Brain microvascular endothelial cell (primary cell): ENCODE measurements around the gene HRH1.
A peak's percentile ranks its signal among the peaks of the same experiment; 100 is the strongest.

Experiments used
- DNase-seq: peaks from one replicate; pipeline ENCODE4 v3.0.0-alpha.2; 2020
- H3K27ac ChIP-seq: fragments of 250-450 bp; sonication (Bioruptor Pico); 2 replicates; pipeline ENCODE4 v1.5.1; 2020; ENCODE audit warnings: mild to moderate bottlenecking, moderate library complexity
- H3K27me3 ChIP-seq: fragments of 250-450 bp; sonication (Bioruptor Pico); replicated peaks from 2 replicates; pipeline ENCODE4 v1.5.1; 2020; ENCODE audit warnings: mild to moderate bottlenecking
- H3K36me3 ChIP-seq: fragments of 250-450 bp; sonication (Bioruptor Pico); replicated peaks from 2 replicates; pipeline ENCODE4 v1.5.1; 2020; ENCODE audit warnings: mild to moderate bottlenecking
- H3K4me3 ChIP-seq: 2 replicates; pipeline ENCODE4 v1.5.1; 2011; ENCODE audit warnings: low read depth, mild to moderate bottlenecking, control low read depth, low read length, moderate library complexity
- CTCF ChIP-seq: IDR thresholded peaks from 2 replicates; pipeline ENCODE4 v1.5.1; 2011; ENCODE audit warnings: low read depth, mild to moderate bottlenecking, moderate library complexity, low read length, control low read depth, inconsistent platforms; ENCODE audit errors: missing control alignments
- in situ Hi-C: cut with HindIII; loops from 2 replicates; pipeline ENCODE4 v1.10.0; 2017; ENCODE audit warnings: low sequenced_read_pairs, low pct_ligation_motif_present

HRH1 gene

GRCh38 chr3:11156026-11156410 is 1.7 kb downstream of the HRH1 start:
- no peak for DNase-seq
- no peaks in the 10 kb centered on the region for H3K36me3 ChIP-seq
- H3K27ac ChIP-seq, result no peak overlapping the region
- H3K27me3 ChIP-seq, result no peaks in the 10 kb centered on the region
- no peak for TF ChIP-seq CTCF
- in situ Hi-C loops, result no loop called here
- H3K4me3 ChIP-seq, result no peak overlapping the region

GRCh38 chr3:11157421-11157820 is 3.1 kb downstream of the HRH1 start:
- H3K27ac ChIP-seq, result no peak overlapping the region
- in situ Hi-C loops, result no loop called here
- no peak for TF ChIP-seq CTCF
- H3K4me3 ChIP-seq, result no peak overlapping the region
- no peaks in the 10 kb centered on the region for H3K27me3 ChIP-seq
- DNase-seq, result no peak
- H3K36me3 ChIP-seq, result no peaks in the 10 kb centered on the region

- in situ Hi-C loops, result no loop called here
- Histone ChIP-seq H3K4me3 (no peak overlapping the region), H3K36me3 (no peaks in the 10 kb centered on the region), H3K27me3 (no peaks in the 10 kb centered on the region), H3K27ac (peak overlapping the region; percentile 37)
- peak; percentile 40 for DNase-seq
- peak; percentile 36 for TF ChIP-seq CTCF
Measured at GRCh38 chr3:11159421-11159904, 5.2 kb downstream of the HRH1 start.

GRCh38 chr3:11161666-11162065 is 7.4 kb downstream of the HRH1 start:
- in situ Hi-C loops, result no loop called here

GRCh38 chr3:11162401-11163345 is 8.4 kb downstream of the HRH1 start:
- TF ChIP-seq CTCF, result no peak
- no peaks in the 10 kb centered on the region for H3K36me3 ChIP-seq
- no peak overlapping the region for H3K27ac ChIP-seq
- DNase-seq, result no peak
- no peak overlapping the region for H3K4me3 ChIP-seq
- H3K27me3 ChIP-seq, result no peaks in the 10 kb centered on the region
- in situ Hi-C loops, result no loop called here

More at GRCh38 chr3:11161666-11162065, 7.4 kb downstream of the HRH1 start:
- H3K36me3 ChIP-seq, result no peaks in the 10 kb centered on the region
- no peak overlapping the region for H3K4me3 ChIP-seq
- no peaks in the 10 kb centered on the region for H3K27me3 ChIP-seq
- DNase-seq, result no peak
- no peak overlapping the region for H3K27ac ChIP-seq
- TF ChIP-seq CTCF, result peak; percentile 28
